Neural cell (in vitro differentiated cells): ENCODE data around the gene FAM237B.
A peak's percentile ranks its signal among the peaks of the same experiment; 100 is the strongest.

Experiments
- EP300 ChIP-seq: fragments of 450-650 bp; conservative IDR thresholded peaks from 2 replicates; pipeline ENCODE4 v1.6.1; 2014; ENCODE audit warnings: antibody characterized with exemption, mild to moderate bottlenecking, moderate library complexity; ENCODE audit not compliant: poor library complexity, severe bottlenecking
- EZH2 ChIP-seq: fragments of 200-600, 300-800 bp; shearing (Covaris generic), sonication (generic); IDR thresholded peaks from 2 replicates; pipeline ENCODE4 v1.6.1; 2014; ENCODE audit warnings: antibody characterized with exemption, low read length, borderline replicate concordance, mild to moderate bottlenecking; ENCODE audit not compliant: insufficient read depth, poor library complexity, severe bottlenecking
- MXI1 ChIP-seq: fragments of 450-650 bp; conservative IDR thresholded peaks from 2 replicates; pipeline ENCODE4 v1.6.1; 2014; ENCODE audit warnings: antibody characterized with exemption, mild to moderate bottlenecking; ENCODE audit not compliant: poor library complexity, severe bottlenecking
- POLR2AphosphoS5 ChIP-seq: IDR thresholded peaks from 2 replicates; pipeline ENCODE4 v1.6.1; 2012
- REST ChIP-seq: IDR thresholded peaks from 2 replicates; pipeline ENCODE4 v1.6.1; 2012; ENCODE audit warnings: borderline replicate concordance
- SMC3 ChIP-seq: fragments of 450-650 bp; conservative IDR thresholded peaks from 2 replicates; pipeline ENCODE4 v1.6.1; 2014; ENCODE audit warnings: antibody characterized with exemption, mild to moderate bottlenecking, moderate library complexity; ENCODE audit not compliant: poor library complexity
- TAF1 ChIP-seq: IDR thresholded peaks from 2 replicates; pipeline ENCODE4 v1.6.1; 2012; ENCODE audit warnings: low read depth
- TF ChIP-seq, protein P1 (sequence below): fragments of 450-650 bp; IDR thresholded peaks from 2 replicates; pipeline ENCODE4 v1.5.1; 2014; ENCODE audit warnings: antibody characterized with exemption, mild to moderate bottlenecking, moderate library complexity; ENCODE audit not compliant: poor library complexity, severe bottlenecking

- TF ChIP-seq, protein P1, sequence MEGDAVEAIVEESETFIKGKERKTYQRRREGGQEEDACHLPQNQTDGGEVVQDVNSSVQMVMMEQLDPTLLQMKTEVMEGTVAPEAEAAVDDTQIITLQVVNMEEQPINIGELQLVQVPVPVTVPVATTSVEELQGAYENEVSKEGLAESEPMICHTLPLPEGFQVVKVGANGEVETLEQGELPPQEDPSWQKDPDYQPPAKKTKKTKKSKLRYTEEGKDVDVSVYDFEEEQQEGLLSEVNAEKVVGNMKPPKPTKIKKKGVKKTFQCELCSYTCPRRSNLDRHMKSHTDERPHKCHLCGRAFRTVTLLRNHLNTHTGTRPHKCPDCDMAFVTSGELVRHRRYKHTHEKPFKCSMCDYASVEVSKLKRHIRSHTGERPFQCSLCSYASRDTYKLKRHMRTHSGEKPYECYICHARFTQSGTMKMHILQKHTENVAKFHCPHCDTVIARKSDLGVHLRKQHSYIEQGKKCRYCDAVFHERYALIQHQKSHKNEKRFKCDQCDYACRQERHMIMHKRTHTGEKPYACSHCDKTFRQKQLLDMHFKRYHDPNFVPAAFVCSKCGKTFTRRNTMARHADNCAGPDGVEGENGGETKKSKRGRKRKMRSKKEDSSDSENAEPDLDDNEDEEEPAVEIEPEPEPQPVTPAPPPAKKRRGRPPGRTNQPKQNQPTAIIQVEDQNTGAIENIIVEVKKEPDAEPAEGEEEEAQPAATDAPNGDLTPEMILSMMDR, result peak; percentile 49
- TF ChIP-seq EZH2, result no peak
- TF ChIP-seq SMC3, result no peak
- no peak for TF ChIP-seq POLR2AphosphoS5
- TF ChIP-seq MXI1, result no peak
- TF ChIP-seq REST, result no peak
- no peak for TF ChIP-seq TAF1
- TF ChIP-seq EP300, result no peak
These were observed 22.7 kb downstream of the FAM237B start for GRCh38 chr7:90298145-90299038.
